ENCODE data around the gene TMEM163.

Gene TMEM163

GRCh38 chr2:134703426-134703825 is 15.4 kb downstream of the TMEM163 start:
- DNase-seq: peak; percentile 46
- in situ Hi-C loops (cut with MboI; ENCODE audit: low pct_unique_long_range_greater_than_20kb, low sequenced_read_pairs): no loop called here

DNA sequence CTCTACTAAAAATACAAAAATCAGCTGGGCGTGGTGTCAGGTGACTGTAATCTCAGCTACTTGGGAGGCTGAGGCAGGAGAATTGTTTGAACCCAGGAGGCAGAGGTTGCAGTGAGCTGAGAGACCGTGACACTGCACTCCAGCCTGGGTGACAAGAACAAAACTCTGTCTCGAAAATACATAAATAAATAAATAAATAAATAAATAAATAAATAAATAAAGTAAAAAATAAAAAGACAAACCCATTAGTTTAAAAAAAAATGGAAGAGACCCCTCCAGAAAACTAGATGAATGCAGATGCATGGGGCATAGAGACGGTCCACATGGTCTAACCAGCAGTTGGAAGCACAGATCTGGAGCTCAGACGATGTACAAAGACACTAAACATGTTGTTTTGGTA is 18.1 kb downstream of the TMEM163 start:
- in situ Hi-C loops (cut with MboI; ENCODE audit: low pct_unique_long_range_greater_than_20kb, low sequenced_read_pairs): no loop called here
- no peak for DNase-seq

DNA sequence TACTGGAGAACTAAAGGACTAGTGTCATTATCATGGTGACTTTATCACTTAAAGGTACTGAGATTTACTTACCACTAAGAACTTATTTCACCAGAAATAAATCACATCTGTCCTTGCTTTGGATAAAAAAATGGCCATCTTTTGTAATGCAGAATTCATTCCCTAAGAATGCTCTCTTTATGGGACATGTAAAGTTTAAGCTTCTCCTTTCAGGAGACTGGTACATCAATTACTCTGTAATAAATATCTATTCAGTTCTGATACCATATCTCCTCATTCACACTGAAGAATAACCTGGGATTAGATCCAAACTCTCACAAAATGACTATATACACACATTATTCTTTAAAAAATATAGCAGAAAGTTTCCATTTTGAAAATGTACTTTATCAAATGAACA is 24.4 kb downstream of the TMEM163 start:
- DNase-seq: no peak
- in situ Hi-C loops (cut with MboI; ENCODE audit: low pct_unique_long_range_greater_than_20kb, low sequenced_read_pairs): no loop called here

DNA sequence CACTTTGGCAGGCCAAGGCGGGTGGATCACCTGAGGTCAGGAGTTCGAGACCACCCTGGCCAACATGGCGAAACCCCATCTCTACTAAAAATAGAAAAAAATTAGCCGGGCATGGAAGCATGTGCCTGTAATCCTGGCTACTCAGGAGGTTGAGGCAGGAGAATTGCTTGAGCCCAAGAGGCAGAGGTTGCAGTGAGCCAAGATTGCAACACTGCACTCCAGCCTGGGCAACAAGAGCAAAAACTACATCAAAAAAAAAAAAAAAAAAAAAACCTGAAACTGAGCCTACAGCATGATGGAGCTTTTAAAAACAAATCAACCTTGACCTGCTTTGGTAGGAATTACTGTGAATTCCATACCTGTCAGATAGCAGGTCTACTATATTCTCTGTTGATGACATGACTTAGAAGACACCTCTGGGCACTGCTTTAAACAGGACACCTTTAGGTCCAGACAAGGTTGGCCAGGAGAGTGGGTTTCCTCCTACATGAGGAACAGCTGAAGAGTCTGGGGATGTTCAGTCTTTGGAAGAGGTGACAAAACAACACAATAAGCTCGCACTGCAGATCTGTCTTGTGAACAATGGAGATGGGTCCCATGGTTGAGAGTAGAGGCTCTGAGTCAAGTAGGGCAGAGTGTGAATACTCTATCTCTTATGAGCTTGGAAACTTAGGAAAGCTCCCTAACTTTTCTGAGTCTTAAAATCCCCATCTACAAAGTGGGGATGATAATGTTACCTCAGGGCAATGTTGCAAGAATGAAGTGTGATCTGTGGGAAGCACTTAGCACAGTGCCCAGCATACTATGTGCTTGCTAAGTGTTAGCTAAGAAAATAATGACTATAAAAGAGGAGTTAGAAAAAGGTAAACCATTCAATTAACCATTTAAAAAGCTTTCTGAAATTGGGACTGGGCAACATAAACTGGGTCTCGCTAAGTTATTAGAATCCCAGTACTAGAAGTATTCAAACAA is 25.2 kb downstream of the TMEM163 start:
- DNase-seq: no peak
- in situ Hi-C loops (cut with MboI; ENCODE audit: low pct_unique_long_range_greater_than_20kb, low sequenced_read_pairs): no loop called here

- in situ Hi-C loops (cut with MboI; ENCODE audit: low pct_unique_long_range_greater_than_20kb, low sequenced_read_pairs): no loop called here
- peak; percentile 53 for DNase-seq
Measured at GRCh38 chr2:134692499-134692898, 26.3 kb downstream of the TMEM163 start.

DNA sequence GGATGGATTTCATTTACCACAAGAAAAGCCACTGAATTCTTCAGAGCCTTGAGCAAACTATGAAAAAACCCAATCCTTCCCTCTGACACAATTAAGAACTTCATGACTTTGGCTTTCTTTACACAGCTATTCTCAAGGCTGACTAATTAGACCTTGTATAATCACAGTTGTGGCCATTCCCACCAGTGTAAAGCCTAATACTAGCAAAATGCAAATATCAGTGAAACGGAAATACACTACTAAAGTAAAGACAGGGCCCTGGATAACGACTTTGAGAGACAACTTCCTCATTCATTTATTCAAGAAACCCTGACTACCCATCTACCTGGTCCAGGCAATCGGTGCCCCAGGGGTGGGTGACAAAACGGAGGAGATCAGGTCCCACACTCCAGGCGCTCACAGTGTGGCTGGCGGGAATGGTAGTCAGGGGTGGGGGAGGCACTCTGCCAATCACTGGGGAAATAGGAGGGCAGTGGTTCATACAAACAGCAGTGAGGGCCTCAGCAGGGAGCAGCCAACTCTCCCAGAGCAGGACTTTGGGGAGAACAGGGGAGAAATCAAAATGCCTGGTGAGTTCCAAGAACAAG is 28.1 kb downstream of the TMEM163 start:
- no peak for DNase-seq
- in situ Hi-C loops (cut with MboI; ENCODE audit: low pct_unique_long_range_greater_than_20kb, low sequenced_read_pairs): no loop called here

GRCh38 chr2:134689315-134689714 is 29.5 kb downstream of the TMEM163 start:
- DNase-seq: no peak
- in situ Hi-C loops (cut with MboI; ENCODE audit: low pct_unique_long_range_greater_than_20kb, low sequenced_read_pairs): no loop called here

DNA sequence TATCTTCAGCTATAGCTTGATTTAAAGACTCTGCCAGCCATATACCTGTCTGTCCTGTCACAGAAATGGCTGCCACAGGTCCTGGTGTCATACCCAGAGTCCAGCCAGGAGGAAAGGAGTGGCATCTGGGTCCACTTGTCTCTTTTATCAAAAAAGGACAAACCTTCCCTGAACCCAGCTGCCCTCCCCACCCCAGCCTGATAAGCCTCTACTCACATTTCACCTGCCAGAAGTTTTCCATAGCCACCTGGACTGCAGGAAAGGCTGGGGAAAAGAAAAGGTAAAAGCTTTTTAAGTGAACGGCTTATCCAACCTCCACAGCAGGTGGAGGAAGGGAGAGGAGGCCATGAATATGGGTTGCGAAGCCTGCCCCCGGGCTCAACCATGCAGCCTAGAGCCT is 32.8 kb downstream of the TMEM163 start:
- in situ Hi-C loops (cut with MboI; ENCODE audit: low pct_unique_long_range_greater_than_20kb, low sequenced_read_pairs): no loop called here
- no peak for DNase-seq

DNA sequence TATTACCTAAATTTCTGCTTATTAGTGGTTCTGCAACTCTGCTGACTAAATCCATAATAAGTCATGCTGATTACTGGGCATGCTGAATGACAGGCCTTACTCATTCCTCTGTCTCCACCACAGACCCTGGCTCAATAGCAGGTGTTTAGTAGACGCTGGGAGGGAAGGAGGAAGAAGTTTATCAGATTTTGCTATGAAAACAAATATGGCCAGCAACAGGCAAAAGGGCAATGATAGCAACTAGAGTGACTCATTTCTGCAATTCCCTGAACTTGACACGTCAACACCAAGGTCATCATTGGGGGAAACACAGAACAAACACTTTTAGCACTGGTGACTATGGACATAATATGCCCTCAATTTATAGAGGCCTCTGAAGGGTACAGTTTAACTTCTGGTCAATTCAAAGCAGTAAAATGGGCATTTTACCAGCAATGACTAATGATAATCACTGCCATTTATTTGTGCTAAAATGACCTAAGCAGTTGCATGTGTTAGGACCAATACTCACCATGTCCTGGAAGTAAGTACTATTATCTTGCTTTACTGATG is 35.2 kb downstream of the TMEM163 start:
- in situ Hi-C loops (cut with MboI; ENCODE audit: low pct_unique_long_range_greater_than_20kb, low sequenced_read_pairs): no loop called here
- DNase-seq: peak; percentile 77

DNA sequence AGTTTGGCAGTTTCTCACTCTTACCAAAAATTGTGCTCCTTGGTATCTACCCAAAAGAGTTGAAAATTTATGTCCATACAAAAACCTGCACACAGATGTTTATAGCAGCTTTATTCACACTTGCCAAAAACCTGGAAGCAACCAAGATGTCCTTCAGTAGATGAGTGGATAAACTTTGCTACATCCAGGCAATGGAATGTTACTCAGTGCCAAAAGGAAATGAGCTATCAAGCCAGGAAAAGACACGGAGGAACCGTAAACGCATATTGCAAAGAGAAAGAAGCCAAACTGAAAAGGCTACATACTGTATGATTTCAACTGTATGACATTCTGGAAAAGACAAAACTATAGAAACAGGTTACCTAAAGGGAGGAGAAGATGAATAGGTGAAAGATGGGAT is 36.1 kb downstream of the TMEM163 start:
- in situ Hi-C loops (cut with MboI; ENCODE audit: low pct_unique_long_range_greater_than_20kb, low sequenced_read_pairs): no loop called here
- DNase-seq: no peak

- DNase-seq: no peak
- in situ Hi-C loops (cut with MboI; ENCODE audit: low pct_unique_long_range_greater_than_20kb, low sequenced_read_pairs): no loop called here
Measured at GRCh38 chr2:134681201-134681600, 37.6 kb downstream of the TMEM163 start.

- peak; percentile 76 for DNase-seq
- in situ Hi-C loops (cut with MboI; ENCODE audit: low pct_unique_long_range_greater_than_20kb, low sequenced_read_pairs): no loop called here
Measured at GRCh38 chr2:134679745-134680144, 39.1 kb downstream of the TMEM163 start.

DNA sequence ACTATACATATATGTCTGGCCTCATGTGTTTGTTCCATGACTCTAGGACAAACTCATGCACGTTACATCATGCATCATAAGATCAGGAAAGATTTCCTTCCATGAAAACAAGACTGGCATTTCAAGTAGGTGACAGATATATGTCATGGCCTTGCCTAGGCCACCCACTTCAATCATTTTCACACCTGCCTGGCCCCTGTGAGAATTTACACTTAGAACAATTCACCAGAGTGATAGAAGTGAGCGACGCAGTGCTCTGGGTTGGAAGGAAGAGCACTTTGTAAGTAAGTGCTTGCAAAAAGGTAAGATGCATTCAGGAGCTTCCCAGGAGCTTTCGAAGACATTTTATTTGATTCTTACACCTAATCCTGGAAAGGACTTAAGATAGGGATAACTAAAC is 39.5 kb downstream of the TMEM163 start:
- no peak for DNase-seq
- in situ Hi-C loops (cut with MboI; ENCODE audit: low pct_unique_long_range_greater_than_20kb, low sequenced_read_pairs): no loop called here

DNA sequence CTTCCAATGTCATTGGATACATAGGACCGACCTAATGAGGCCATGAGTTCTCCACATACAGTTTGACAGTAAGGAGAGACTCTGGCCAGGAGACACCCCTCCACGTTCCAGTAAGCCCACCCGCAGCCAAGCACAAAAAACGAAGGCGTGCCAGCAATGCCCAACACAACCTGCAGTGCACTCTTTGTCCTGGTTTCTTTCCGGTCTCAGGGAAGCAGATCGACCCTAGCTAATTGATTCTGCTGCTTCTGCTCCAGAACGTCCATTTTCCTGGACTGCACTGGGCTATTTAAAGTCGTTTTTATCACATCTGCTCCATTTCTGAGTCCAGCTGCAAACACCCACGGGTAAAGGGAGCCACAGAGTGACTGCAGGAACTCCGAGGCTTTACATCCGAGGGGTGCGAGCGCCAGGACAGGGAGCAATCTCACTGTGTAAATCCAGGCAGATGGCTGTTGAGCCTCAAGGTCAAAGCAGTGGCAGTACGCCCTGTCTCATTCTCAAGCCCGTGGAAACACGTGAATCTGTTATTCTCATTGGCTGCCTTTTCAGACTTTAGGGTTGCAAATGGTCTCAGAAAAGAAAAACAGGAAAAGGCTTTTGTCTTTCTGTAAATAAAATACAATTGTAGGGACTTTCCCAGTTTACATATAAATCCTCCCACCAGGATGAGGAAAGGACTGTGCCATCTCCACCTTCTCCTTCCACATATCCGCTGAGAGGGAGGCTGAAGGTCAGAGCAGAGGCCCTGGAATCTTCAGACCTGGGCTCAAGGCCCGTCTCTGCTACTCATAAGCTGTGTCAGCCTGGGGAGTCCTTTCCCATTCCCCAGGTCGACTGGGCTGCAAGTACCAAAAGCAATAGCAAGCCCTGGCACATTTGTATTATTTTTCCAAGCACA is 40.7 kb downstream of the TMEM163 start:
- in situ Hi-C loops (cut with MboI; ENCODE audit: low pct_unique_long_range_greater_than_20kb, low sequenced_read_pairs): no loop called here
- no peak for DNase-seq

DNA sequence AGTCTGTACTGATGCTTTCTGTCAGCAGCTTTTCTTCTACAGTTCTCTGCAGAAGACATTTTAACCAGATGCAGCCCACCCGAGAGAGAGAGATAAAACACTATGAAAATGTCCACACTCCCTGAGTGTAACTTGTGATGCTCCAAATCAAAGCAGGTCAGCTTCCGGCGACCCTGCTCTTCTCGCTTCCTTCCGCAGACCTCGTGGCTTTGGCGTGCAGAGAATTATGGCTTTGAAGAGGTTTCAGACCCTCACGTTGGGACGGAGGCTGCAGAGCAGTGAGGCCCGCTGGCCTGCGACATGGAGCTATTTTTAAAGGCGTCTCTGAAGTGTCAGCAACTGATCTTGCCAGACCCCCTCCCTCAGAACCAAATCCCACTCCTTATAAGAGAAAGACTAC is 41.8 kb downstream of the TMEM163 start:
- DNase-seq: no peak
- in situ Hi-C loops (cut with MboI; ENCODE audit: low pct_unique_long_range_greater_than_20kb, low sequenced_read_pairs): no loop called here

- in situ Hi-C loops (cut with MboI; ENCODE audit: low pct_unique_long_range_greater_than_20kb, low sequenced_read_pairs): no loop called here
Measured at GRCh38 chr2:134675314-134675713, 43.5 kb downstream of the TMEM163 start.

GRCh38 chr2:134674687-134675086 is 44.1 kb downstream of the TMEM163 start:
- peak; percentile 21 for DNase-seq
- in situ Hi-C loops (cut with MboI; ENCODE audit: low pct_unique_long_range_greater_than_20kb, low sequenced_read_pairs): no loop called here

More at GRCh38 chr2:134675314-134675713, 43.5 kb downstream of the TMEM163 start:
- no peak for DNase-seq

DNA sequence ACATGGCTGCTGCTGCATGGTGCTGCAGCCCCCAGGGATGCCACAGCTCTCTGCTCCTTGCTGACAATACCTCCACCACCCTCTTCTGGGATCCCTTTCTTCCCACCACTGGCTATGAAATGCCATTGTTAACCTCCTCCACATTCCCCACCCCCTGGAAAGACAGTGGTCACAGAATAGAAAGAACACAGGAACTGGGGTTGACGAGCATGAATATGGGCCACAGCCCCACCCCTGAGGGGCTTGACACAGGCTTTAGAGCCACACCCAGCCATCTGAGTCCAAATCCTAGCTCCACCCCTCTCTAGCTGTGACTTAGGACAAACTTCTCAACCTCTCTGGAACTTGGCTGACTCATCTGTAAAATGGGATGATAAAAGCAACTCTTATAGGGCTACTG is 47.3 kb downstream of the TMEM163 start:
- in situ Hi-C loops (cut with MboI; ENCODE audit: low pct_unique_long_range_greater_than_20kb, low sequenced_read_pairs): no loop called here
- peak; percentile 18 for DNase-seq

DNA sequence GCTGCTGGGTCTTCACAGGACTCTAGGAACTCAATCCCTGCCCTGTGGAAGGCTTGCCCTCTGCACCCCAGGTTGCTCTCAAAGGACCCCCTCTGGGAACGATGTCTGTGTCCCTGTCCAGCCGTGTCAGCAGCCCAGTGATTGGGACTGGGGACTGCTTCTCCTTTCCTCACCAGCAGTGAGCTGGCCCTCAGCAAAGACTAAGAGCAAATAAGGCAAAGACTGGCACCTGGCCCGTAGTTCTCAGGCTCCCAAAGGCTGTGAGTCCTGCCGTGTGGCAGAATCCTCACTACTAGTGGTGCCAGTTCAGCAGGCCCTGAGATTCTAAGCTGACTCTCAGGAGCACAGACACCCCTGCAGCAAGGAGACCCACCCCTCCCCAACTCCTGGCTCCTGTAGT is 47.8 kb downstream of the TMEM163 start:
- in situ Hi-C loops (cut with MboI; ENCODE audit: low pct_unique_long_range_greater_than_20kb, low sequenced_read_pairs): no loop called here
- DNase-seq: peak; percentile 17

All from KBM-7 (cell line).